NCI-H510A treated with DMSO at 0.1 percent for 48 hours (cell line): ENCODE measurements around the gene GRIK4.

Source experiments
- DNase-seq: peaks from one replicate; lab custom pipeline; 2025; lab: John Stamatoyannopoulos, UW

Gene GRIK4

GRCh38 chr11:120840661-120841060 is 329.1 kb downstream of the GRIK4 start:
- no peak for DNase-seq

GRCh38 chr11:120841074-120841473 is 329.5 kb downstream of the GRIK4 start:
- DNase-seq: no peak

- no peak for DNase-seq
Measured at GRCh38 chr11:120842195-120842594, 330.6 kb downstream of the GRIK4 start.

GRCh38 chr11:120853435-120853834 is 341.9 kb downstream of the GRIK4 start:
- no peak for DNase-seq

- no peak for DNase-seq
Measured at GRCh38 chr11:120854988-120855387, 343.4 kb downstream of the GRIK4 start.

GRCh38 chr11:120857508-120857907 is 346.0 kb downstream of the GRIK4 start:
- no peak for DNase-seq

GRCh38 chr11:120858740-120859139 is 347.2 kb downstream of the GRIK4 start:
- DNase-seq: no peak

- no peak for DNase-seq
Measured at GRCh38 chr11:120859552-120860295, 348.2 kb downstream of the GRIK4 start.

GRCh38 chr11:120863359-120863758 is 351.8 kb downstream of the GRIK4 start:
- DNase-seq: no peak

GRCh38 chr11:120867024-120867423 is 355.5 kb downstream of the GRIK4 start:
- DNase-seq: no peak

- no peak for DNase-seq
Measured at GRCh38 chr11:120867531-120867930, 356.0 kb downstream of the GRIK4 start.

- no peak for DNase-seq
Measured at GRCh38 chr11:120867988-120868387, 356.4 kb downstream of the GRIK4 start.

- DNase-seq: no peak
Measured at GRCh38 chr11:120869097-120869496, 357.5 kb downstream of the GRIK4 start.

- DNase-seq: no peak
Measured at GRCh38 chr11:120869516-120870011, 358.0 kb downstream of the GRIK4 start.

- no peak for DNase-seq
Measured at GRCh38 chr11:120871194-120871593, 359.6 kb downstream of the GRIK4 start.

GRCh38 chr11:120871924-120872323 is 360.4 kb downstream of the GRIK4 start:
- DNase-seq: no peak

GRCh38 chr11:120873966-120874735 is 362.6 kb downstream of the GRIK4 start:
- DNase-seq: no peak

- no peak for DNase-seq
Measured at GRCh38 chr11:120875986-120876385, 364.4 kb downstream of the GRIK4 start.

- DNase-seq: no peak
Measured at GRCh38 chr11:120877746-120878365, 366.3 kb downstream of the GRIK4 start.

- DNase-seq: no peak
Measured at GRCh38 chr11:120878781-120879180, 367.2 kb downstream of the GRIK4 start.

GRCh38 chr11:120880498-120881175 is 369.1 kb downstream of the GRIK4 start:
- DNase-seq: no peak

GRCh38 chr11:120881596-120881995 is 370.0 kb downstream of the GRIK4 start:
- no peak for DNase-seq
